ENCODE measurements around the gene DPP6.
"Not testable (repeated sequence)": the region's sequence is repeated elsewhere in the genome, so short reads cannot be mapped to it uniquely, and the experiment has no call there.

GRCh38 chr7:154163642-154164041, 111.4 kb downstream of the DPP6 start:
- not testable (repeated sequence) for TF ChIP-seq EZH2 (IDR thresholded peaks at IDR 0.05; ENCODE audit: borderline replicate concordance); CTCF (IDR thresholded peaks at IDR 0.05; ENCODE audit: poor library complexity); EZH2phosphoT487 (IDR thresholded peaks at IDR 0.05; ENCODE audit: low read depth, severe bottlenecking, unreplicated experiment)
